OCI-LY7 (cell line): ENCODE results near the gene FIGNL1.

Experiments
- CTCF ChIP-seq: fragments of 200-600 bp; sonication (generic); conservative IDR thresholded peaks from 2 replicates; pipeline ENCODE4 v1.5.1; 2014; ENCODE audit warnings: mild to moderate bottlenecking, antibody characterized with exemption, low read length, moderate library complexity, mixed read lengths
- EZH2phosphoT487 ChIP-seq: fragments of 200-600 bp; sonication (generic); IDR thresholded peaks from 2 replicates; pipeline ENCODE4 v1.6.1; 2018; ENCODE audit warnings: low read depth, borderline replicate concordance, mild to moderate bottlenecking, mixed run types, antibody characterized with exemption, low read length, moderate library complexity, mixed read lengths

- TF ChIP-seq CTCF (no peak), EZH2phosphoT487 (no peak)
These were observed 26.3 kb downstream of the FIGNL1 start for GRCh38 chr7:50423860-50424259.
